ENCODE data around the gene SH3YL1. TPM values are rescaled to one million over a fixed set of nuclear protein-coding genes. Genes with fewer than 3 reads are reported as not detected.

The SH3YL1 gene
- total RNA-seq, 1 experiment from 2014 or later, result 84.7 TPM

GRCh38 chr2:288758-289361 is 25.0 kb upstream of the SH3YL1 start:
- Histone ChIP-seq H3K27ac (no peak overlapping the region), H3K79me2 (ENCODE audit: low read depth) (no peaks in the 10 kb centered on the region), H3K9me2 (ENCODE audit: insufficient read depth) (no peaks in the 10 kb centered on the region), H3K36me3 (ENCODE audit: low read depth) (no peaks in the 10 kb centered on the region), H3K9me3 (ENCODE audit: insufficient read depth, low read depth) (no peaks in the 10 kb centered on the region), H3F3A (ENCODE audit: insufficient read depth, low read depth) (peaks cover 20% of the 10 kb centered on the region; the same call in 1 of the 2 replicates), H3K4me2 (no peak overlapping the region), H3K4me1 (replicated peaks; ENCODE audit: insufficient read depth) (no peaks in the 10 kb centered on the region), H2AFZ (no peak overlapping the region), H3K4me3 (no peak overlapping the region), H3K27me3 (ENCODE audit: insufficient read depth, low read depth) (no peaks in the 10 kb centered on the region), H4K20me1 (ENCODE audit: insufficient read depth) (no peaks in the 10 kb centered on the region)
- CTCF ChIA-PET, result no interaction called here
- BruUV-seq (replicated peaks), result no TSS peak
- no peak for DNase-seq
- no peak for TF ChIP-seq EZH2 (IDR thresholded peaks at IDR 0.05; ENCODE audit: low read depth)
- TF ChIP-seq, protein P1, sequence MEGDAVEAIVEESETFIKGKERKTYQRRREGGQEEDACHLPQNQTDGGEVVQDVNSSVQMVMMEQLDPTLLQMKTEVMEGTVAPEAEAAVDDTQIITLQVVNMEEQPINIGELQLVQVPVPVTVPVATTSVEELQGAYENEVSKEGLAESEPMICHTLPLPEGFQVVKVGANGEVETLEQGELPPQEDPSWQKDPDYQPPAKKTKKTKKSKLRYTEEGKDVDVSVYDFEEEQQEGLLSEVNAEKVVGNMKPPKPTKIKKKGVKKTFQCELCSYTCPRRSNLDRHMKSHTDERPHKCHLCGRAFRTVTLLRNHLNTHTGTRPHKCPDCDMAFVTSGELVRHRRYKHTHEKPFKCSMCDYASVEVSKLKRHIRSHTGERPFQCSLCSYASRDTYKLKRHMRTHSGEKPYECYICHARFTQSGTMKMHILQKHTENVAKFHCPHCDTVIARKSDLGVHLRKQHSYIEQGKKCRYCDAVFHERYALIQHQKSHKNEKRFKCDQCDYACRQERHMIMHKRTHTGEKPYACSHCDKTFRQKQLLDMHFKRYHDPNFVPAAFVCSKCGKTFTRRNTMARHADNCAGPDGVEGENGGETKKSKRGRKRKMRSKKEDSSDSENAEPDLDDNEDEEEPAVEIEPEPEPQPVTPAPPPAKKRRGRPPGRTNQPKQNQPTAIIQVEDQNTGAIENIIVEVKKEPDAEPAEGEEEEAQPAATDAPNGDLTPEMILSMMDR (conservative IDR thresholded peaks at IDR 0.05), result no peak
- POLR2A ChIA-PET (ENCODE audit: unreplicated experiment), result no interaction called here
- intact Hi-C loops (cut with micrococcal nuclease; ENCODE audit: unreplicated experiment), result no loop called here

DNA sequence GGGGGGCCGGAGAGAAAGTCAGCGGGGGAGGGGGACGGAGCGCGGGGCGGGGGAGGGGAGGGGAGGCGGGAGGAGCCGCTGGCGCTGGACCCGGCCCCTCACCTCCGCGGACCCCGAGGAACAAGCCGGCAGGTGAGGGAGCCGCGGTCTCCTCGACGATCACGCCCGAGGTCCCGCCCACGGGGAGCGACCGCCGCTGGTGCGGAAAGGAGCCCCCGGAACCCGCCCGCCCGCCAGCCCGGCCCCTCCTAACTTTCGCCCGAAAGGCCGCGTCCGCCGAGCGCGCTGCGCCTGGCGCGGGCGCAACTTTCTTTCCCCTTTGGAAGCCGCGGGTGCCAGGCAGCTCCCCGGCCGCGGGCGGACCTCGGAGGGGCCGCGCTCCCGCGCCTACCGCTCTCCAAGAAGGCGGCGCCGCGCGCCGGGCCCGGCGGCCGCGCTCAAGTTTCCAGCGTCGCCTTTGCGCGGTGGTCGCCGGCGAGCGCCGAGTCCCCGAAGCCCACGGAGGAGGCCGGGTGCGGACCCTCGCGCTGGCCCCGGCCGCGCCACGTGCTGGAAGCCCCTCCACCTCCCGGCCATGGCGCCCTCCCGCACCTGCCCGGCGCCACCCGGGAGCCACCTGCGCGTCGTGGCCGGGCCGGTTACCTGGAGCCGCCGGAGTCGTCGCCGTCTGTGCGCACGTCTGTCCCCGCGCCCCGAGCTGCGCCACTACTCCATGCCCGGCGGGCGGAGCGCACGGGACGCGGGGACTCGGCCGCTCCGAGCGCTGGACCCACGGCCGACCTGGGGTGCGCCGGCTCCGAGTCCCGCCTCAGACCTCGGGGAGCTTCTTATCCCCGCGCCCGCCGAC is 24.3 kb upstream of the SH3YL1 start, which contains the start of gene ALKAL2:
ALKAL2 (minus strand) TSS at position 181 of the 847 bp plus-strand sequence. CDS start 256 bp downstream, outside the sequence.
- ChIA-PET POLR2A (ENCODE audit: unreplicated experiment) (no interaction called here), CTCF (no interaction called here)
- Histone ChIP-seq H3K27ac (no peak within 1 kb of the TSS), H3K9me3 (ENCODE audit: insufficient read depth, low read depth) (no peaks in the 10 kb centered on the region), H3K4me3 (no peak within 1 kb of the TSS), H3K4me2 (no peak within 1 kb of the TSS), H2AFZ (no peak within 1 kb of the TSS), H3K4me1 (replicated peaks; ENCODE audit: insufficient read depth) (no peaks in the 10 kb centered on the region), H3K27me3 (ENCODE audit: insufficient read depth, low read depth) (no peaks in the 10 kb centered on the region), H3K9me2 (ENCODE audit: insufficient read depth) (no peaks in the 10 kb centered on the region), H3K79me2 (ENCODE audit: low read depth) (no peaks in the 10 kb centered on the region), H3K36me3 (ENCODE audit: low read depth) (no peaks in the 10 kb centered on the region), H4K20me1 (ENCODE audit: insufficient read depth) (no peaks in the 10 kb centered on the region), H3F3A (ENCODE audit: insufficient read depth, low read depth) (peaks cover 20% of the 10 kb centered on the region; the same call in 1 of the 2 replicates)
- TF ChIP-seq, protein P1 (conservative IDR thresholded peaks at IDR 0.05), result no peak
- no peak for TF ChIP-seq EZH2 (IDR thresholded peaks at IDR 0.05; ENCODE audit: low read depth)
- BruUV-seq (replicated peaks), result no TSS peak
- no peak for DNase-seq
- intact Hi-C loops (cut with micrococcal nuclease; ENCODE audit: unreplicated experiment), result no loop called here

DNA sequence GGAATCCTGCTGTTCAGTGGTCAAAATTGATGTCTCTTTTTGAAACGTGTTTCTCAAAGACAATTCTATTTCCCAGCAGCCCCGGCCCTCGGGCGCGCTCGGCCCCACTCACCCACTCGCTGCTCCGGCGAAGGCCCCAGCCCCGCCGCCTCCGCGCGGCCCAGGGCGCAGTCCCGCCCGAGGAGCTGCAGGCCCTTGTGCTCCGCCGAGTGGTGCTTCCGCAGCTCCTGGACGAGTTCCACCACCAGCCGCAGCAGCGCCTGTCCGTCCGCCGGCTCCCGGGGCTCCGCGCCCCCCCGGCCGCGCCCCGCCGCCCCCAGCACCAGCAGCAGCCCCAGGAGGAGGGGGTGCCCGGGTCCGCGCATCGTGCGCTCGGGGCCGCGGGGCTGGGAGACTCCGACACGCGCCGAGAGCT is 23.6 kb upstream of the SH3YL1 start:
- Histone ChIP-seq H2AFZ (no peak overlapping the region), H4K20me1 (ENCODE audit: insufficient read depth) (no peaks in the 10 kb centered on the region), H3K4me2 (no peak overlapping the region), H3K27me3 (ENCODE audit: insufficient read depth, low read depth) (no peaks in the 10 kb centered on the region), H3F3A (ENCODE audit: insufficient read depth, low read depth) (peaks cover 20% of the 10 kb centered on the region; the same call in 1 of the 2 replicates), H3K4me1 (replicated peaks; ENCODE audit: insufficient read depth) (no peaks in the 10 kb centered on the region), H3K27ac (no peak overlapping the region), H3K9me2 (ENCODE audit: insufficient read depth) (no peaks in the 10 kb centered on the region), H3K36me3 (ENCODE audit: low read depth) (0 out of 2 replicates have a peak, but pooled peaks cover 2% of the 10 kb centered on the region), H3K79me2 (ENCODE audit: low read depth) (no peaks in the 10 kb centered on the region), H3K4me3 (no peak overlapping the region), H3K9me3 (ENCODE audit: insufficient read depth, low read depth) (no peaks in the 10 kb centered on the region)
- intact Hi-C loops (cut with micrococcal nuclease; ENCODE audit: unreplicated experiment), result no loop called here
- no peak for DNase-seq
- BruUV-seq (replicated peaks), result no TSS peak
- POLR2A ChIA-PET (ENCODE audit: unreplicated experiment), result no interaction called here
- CTCF ChIA-PET, result no interaction called here
- no peak for TF ChIP-seq EZH2 (IDR thresholded peaks at IDR 0.05; ENCODE audit: low read depth)
- TF ChIP-seq, protein P1 (conservative IDR thresholded peaks at IDR 0.05), result no peak
